ENCODE data around the gene CACNB2.
"Not testable (repeated sequence)": the region's sequence is repeated elsewhere in the genome, so short reads cannot be mapped to it uniquely, and the experiment has no call there.

CACNB2 gene

DNA sequence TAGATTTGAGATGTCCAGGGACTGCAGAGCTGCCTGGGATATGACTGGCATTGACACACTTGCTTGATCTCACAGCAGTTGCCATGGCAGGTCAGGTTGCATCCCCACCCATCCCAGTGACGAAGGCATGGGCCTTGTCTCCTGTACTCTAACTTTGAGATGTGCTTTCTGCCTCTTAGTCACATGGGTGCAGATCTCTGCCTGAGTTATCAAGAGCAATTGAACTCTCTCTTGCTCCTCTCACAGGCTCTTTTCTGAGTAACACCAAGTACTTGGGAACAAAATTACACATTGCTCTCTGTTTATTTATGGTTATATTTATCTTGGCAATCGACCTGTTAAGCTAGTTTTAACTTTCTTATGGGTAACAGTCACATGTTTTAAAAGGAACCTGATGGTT is 273.8 kb downstream of the CACNB2 start:
- no peak for DNase-seq

DNA sequence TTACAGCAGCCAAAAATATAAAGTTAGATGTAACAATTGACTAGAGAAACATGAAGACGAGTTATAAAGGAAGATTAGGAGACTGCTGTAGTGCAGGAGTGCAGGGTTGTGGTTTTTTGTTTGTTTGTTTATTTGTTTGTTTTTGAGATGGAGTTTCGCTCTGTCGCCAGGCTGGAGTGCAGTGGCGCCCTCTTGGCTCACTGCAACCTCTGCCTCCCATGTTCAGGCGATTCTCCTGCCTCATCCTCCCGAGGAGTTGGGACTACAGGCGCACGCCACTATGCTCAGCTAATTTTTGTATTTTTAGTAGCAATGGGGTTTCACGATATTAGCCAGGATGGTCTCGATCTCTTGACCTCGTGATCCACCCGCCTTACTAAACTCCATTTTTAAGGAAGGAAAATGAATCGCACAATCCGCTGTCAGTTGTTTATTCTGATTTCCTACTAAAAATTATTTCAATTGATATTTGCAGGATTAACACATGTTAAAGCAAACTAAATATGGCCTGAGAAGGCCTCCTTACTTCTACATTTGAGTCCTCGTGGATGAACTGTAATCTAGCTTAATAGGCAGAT is 277.8 kb downstream of the CACNB2 start:
- DNase-seq: no peak

DNA sequence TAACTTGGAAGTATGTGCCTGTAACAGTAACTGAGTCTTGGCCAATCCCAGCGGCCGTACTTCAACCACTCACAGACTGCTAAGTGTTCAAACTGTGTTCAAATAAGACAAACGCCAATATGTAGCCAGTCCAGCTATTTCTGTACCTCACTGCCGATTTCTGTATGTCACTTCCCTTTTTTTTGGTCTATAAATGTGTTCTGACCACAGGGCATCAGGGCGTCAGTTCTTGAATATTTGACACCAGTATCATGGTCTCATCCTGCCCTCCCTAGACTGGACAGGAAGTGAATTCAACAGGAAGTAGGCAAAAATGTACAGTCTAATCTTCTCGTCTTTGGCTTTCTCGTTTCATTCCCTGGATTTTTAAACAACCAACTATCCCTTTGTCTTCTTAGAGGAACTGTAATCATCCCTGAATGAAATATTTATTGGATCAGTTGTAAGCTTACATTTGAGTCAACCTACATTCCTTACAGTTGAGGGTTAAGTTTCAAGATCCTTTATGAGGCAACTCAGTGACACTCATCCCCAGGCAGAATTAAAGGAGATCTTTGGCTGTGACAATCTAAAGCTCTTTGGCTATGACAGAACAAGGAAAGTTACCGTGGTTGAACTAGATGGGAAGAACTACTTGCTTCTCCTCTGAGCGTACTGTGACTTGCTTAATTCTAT is 278.5 kb downstream of the CACNB2 start:
- no peak for DNase-seq

DNA sequence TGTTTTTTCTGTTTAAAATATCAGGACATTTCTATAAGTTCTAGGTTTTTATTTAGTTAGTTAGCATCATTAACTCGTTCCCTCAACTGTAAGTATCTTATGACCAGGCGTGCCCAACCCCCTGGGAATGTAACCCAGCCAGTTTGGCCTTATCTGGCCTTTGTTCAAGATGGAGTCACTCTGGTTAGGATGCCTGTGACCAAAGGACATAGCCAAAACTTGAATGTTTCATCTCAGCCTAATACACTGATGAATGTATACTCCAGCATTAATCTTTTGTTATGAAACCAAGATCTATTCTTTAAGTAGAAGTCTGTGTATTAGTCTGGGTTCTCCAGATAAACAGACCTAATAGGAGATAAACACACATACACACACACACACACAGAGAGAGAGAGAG is 279.7 kb downstream of the CACNB2 start:
- no peak for DNase-seq

DNA sequence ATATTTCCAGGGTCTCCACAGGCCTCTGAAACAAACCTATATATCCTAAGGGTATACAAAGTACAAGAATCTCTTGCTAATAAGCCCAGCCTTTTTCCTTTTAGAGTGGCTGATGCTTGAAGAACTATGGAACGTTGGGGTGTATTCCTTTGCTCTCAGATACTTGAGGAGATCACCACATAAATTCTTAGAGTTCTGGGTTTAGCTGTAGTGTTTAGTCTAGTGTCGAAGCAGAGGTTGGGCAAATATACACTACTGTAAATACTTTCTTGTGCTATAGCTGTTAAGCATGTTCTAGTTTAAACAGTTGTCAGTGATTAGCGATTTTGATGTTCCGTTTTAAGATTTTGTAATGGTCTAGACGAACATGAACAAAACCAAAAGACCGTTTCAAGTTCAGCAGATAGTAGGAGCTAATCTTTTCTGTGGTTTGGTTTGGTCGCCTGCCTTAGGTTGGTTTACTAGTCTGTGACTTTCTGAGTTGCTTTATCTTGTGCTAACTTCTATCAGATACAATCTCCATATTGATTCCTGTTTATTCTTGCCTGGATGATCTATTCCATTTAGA is 281.6 kb downstream of the CACNB2 start:
- no peak for DNase-seq

DNA sequence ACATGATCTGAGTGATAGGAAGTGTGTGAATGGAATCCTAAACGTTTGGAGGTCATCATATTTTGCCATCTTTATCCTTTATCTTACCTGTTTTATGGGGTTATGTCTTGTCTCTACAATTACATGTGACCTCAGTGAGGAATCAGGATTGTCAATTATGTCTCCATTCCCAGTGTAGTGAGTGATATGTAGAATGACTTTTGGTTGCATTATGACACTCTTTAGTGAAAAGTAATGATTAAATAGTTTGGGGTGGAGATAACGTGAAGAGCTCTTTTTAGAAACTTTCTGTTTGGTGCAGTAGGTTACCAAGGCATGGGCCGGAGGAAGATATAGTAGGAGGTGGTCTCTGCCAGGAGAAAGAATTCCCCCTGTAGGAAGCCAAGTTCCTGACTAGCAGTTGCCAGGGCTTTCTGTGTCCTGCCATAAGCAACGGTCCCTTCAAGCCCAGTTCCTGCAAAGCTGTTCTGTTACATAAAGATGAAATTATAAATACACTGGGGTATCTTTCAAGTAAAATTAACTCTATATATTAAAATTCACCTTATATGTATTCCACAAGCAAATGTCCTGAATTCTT is 282.9 kb downstream of the CACNB2 start:
- DNase-seq: no peak

DNA sequence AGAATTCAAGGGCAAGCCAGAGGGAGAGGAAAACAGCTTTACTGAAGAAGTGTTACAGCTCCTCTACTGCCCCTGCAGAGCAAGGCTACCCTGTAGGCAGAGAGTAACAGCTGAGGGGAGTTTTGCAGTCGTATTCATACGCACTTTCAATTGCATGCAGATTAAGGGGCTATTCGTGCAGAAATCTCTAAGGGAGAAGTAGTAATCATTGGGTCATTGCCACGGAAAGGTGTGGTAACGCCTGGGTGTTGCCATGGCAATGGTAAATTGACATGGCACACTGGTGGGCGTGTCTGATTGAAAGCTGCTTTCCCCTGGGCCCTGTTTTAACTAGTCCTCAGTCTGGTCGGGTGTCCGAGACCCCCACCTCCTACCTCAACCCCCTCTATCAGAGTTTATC is 284.0 kb downstream of the CACNB2 start:
- DNase-seq: no peak

DNA sequence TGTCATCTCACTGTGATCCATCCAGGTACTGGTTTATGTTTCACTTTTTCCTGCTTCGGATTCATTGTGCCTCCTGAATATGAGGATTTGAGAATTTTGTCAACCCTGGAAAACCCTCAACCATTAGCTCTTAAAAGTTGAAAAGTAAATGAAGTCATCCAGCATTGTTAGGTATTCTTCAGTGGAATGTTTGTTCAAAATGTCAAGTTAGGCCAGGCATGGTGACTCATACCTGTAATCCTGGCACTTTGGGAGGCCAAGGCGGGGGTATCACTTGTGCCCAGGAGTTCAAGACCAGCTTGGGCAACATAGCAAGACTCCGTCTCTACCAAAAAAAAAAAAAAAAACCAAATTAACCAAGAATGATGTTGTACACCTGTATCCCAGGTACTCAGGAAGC is 289.1 kb downstream of the CACNB2 start:
- DNase-seq: no peak

DNA sequence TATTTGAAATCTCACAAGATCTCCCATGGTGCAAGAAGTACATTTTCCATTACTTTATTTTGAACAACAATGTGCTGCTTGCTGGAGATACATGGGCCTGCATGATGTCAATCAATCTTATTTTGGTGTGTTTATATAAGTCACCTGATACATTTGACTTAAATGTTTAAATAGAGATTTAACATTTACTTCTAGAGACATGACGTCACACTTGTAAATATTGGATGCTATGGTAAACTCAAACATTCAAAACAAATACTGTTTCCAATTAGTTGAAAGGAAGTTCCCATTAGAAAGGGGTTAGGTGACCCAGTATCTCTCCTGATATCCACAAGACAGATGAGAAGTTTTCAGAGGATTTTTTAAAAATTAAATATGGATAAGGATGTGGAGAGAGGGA is 296.7 kb downstream of the CACNB2 start:
- no peak for DNase-seq

DNA sequence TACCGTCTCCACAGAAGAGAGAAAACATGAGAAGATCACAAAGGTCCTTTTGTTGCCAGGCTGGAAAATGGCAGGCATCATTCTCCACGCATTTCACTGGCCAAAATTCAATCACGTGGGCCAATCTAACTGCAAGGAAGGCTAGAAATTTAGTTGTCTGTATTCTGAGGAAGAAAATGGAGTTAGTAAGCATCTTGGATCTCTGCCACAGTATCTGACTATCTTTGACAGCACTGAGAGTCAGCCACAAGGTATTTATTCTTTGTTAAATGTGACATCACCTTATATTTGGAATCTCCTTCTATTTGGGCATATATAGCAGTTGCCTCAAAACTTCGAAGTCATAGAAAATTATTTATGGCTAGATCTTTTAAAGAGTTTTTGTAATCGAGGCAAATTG is 297.3 kb downstream of the CACNB2 start:
- no peak for DNase-seq

DNA sequence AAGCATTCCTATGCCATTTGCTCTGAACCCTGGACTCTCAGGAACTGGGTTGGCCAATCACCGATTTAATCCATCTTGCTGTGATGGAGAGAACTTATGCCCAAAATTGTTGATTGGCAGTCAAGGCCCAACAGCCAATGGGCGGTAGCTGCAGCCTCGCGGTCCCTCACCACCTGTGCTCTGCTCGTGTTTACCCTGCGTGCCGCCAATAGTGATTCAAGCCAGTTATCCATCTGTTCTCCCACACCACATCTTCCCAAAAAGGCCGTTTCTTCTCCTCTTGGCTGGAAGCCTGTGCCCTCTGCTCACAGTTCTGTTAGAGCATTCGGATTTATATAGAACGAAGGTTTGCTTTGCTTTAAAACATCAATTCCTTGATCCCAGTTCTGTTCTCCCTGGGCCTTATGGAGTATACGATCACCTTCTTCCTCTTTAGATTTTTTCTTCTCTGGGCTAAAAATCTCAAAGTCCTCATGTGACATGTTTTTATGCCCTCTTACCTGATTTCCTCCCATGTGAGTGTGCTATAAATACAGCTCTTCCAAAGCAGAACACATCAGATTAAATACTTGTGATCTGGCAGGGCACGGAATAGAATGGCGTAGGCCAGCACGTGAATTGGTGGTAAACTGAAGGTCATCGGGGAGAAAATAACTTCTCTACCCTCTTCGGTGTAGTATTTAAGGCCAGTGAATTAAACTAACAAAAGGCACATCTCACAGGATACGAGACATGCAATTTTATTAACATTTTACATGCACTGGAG is 298.3 kb downstream of the CACNB2 start:
- no peak for DNase-seq

DNA sequence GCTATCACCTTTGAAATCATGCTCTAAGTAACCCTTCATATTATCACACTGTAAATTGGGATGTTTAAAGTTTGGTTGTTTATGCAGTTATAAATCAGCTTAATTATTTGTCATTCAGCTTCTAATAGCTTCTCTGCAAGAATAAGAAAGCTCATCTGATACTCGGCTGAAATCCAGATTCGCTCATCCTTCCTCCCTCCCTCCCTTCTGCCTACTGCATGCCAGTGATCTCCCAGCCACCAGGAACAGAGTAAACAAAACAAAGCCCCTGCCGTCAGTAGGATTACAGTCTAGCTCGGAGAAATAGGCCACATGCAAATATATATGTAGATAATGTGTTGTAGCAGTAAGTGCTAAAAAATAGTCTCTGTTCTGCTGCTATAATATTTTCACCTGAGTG is 299.4 kb downstream of the CACNB2 start:
- DNase-seq: no peak

DNA sequence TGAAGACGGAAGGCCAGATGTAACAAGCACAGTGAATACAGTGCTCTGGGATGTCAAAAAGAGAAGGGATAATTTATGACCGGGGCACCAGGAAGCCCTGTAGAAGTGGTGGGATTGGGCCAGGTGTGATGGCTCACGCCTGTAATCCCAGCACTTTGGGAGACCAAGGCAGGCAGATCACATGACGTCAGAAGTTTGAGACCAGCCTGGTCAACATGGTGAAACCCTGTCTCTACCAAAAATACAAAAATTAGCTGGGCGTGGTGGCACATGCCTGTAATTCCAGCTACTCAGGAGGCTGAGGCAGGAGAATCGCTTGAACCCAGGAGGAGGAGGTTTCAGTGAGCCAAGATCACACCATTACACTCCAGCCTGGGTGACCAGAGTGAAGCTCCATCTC is 305.4 kb downstream of the CACNB2 start:
- not testable (repeated sequence) for DNase-seq

DNA sequence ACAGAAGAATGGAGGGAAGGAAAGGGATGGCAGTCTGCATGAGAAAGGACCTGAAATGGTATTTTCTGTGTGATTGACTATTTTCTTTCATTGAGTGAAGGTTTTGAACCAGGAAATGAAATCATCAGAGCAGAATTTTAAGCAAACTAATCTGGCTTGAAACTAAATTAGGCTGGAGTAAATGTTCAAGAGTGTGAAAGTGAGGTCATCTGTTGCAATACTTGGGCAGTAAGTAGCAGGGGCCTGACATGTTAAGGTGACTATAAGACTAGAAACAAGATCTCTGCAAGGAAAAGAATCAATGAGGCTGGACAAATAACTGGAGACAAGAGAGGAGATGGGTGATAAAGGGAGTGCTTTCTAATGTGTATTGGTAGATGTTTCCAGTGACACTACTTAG is 306.0 kb downstream of the CACNB2 start:
- no peak for DNase-seq

DNA sequence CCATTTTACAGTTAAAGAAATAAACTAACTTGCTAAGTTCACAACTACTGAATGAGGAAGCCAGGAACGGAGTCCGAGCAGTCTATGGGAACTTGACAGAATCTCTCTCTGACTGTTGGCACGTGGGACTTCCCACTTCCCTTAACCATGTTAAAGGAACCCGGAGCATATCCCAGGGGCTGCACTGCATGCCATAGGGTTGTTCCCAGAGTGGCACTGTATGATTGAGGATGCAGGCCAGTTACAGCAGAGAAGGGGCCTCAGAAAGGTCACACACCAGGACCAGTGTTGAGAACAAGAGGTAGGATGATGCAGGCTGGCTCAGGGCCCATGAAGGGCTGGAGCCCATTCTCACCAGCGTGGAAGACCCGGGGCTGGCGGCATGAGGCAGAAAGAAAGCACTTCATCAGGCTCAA is 309.4 kb downstream of the CACNB2 start:
- DNase-seq: no peak

DNA sequence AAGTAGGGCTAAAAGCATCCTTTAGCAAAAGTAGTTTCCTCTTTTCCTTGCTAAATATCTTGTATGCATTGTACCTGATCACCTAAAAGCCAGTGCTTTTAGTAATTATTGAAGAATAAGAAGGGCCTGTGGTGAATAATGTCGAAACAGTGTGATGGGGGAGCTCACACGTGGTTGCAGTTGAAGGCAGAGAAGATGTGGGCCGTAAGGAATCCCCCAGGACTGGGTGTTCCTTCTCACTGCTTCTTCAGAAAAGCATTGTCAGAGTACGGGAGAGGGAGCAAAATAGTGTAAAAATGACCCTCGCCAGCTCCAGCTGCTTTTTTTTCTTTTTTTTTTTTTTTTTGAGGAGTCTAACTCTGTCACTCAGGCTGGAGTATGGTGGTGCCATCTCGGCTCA is 310.1 kb downstream of the CACNB2 start:
- DNase-seq: no peak

DNA sequence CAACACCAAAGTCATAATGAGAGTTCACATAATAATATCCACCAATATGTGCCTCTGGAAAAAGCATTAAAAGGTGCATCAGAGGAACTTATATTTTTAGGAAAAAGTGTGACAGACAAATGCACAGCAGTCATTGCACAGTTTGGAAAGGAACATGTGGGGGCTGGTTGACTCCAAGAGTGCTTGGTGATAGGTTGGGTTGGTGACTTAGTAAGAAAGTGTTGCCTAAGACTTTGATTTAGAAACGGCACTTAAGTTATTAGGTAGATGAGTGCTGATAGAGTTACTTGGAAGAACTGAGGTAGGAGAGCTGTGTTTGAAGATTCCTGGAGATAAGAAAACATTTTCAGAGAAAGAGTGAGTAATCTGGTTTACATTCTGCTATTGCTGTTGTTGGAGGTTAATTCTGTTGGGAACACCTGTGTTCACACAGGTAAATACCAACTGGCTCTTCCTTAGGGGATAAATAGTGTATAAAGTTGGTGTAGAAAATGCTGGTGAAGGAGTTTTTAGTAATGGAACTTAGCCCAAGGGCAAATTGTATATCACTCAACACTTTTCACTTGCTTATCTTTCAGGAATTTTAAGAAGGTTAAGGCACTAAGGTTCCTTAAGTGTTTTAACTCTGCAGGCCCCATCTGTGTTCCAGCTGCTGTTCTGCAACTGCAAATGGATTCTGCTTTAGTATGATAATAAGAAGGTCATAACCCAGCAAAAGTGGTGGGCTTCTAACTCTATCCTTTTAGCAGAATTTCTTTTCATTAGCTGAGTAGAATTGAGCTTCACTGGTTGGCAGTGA is 315.1 kb downstream of the CACNB2 start:
- DNase-seq: no peak

DNA sequence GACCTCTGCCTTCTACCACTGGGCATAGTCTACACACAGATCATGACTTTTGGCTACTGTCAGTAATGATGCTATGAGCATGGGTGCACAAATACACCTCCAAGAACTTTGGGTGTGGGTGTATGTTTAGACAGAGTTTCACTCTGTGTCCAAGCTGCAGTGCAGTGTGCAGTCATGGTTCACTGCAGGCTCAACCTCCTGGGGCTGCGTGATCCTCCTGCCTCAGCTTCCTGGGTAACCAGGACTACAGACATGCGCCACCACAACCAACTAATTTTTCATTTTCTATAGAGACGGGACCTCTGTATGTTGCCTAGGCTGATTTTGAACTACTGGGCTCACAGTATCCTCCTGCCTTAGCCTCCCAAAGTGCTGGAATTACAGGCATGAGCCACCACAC is 316.8 kb downstream of the CACNB2 start:
- DNase-seq: no peak

DNA sequence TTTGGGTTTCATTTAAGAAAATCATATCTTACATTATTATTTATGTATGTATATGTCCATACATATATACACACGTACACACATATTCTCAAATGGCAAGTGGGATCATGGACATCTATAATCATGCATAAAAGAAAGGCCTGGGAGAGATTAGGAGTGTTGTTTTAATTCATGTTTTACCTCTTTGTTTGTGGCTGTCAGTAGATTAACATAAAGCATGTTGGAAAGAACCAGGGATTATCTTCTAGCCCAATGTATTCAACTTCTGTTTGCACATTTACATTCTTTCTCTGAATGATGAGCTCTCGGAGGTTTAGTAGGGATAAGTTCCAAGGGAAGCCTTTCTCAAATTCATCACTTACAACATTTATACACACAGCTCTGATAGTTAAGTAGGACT is 319.8 kb downstream of the CACNB2 start:
- DNase-seq: no peak

DNA sequence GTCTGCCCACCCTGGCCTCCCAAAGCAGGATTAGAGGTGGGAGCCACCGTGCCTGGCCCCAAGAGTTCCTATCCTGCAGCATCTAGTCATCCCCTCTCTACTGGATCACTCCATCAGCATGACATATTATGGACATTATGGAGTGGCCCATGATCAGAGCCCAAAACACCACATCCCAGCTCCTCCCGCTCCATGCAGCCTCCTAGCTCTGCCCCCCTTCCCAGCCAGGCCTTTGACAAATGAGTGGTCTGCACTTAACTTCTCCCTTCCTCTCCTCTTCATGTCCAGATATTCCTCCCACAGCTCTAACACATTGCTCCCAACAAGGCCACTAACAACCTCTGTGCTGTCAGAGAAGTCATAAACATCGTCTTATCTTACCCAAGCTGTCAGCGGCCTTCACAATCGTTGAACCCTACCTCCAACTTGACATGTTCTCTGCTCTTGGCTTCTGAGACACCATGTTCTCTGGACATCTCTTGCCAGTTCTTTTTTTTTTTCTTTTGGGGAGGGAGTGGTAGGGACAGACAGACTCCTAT is 323.5 kb downstream of the CACNB2 start:
- DNase-seq: no peak

DNA sequence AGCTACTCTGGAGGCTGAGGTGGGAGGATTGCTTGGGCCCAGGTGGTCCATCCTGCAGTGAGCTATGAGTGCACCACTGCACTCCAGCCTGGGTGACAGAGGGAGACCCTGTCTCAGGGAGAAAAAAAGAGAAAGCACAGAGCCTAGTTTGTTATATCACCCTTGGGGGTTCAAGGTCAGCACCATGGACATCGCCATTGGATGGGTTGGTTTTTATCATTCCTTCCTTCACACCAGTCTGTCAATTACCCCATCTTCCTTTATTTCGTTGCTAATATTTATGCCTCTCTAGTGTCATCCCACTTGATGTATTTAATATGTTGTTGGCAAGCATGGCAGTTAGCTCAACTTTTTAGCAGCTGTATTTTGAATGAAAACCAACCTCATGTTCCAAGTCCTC is 328.9 kb downstream of the CACNB2 start:
- DNase-seq: no peak

DNA sequence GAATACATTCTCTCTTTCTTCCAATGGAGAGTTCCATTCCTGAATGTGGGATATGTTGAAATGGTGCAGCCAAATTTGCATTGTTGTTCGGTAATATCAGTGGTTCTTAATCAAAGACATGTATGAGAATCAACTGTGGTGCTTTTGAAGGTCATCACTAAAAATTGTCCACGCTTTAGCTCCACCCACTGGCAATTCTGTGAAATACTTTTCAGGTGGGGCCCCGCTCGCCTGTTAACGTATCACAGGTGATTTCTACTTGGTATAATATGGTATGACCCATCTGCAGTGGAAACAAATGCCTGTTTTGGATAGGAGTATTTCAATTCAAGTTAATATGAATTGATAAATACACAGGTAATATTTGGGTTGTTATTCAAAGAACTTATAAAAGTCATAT is 332.8 kb downstream of the CACNB2 start:
- DNase-seq: no peak
